Activated CD8-positive, alpha-beta memory T cell treated with anti-CD3 and anti-CD28 coated beads, Interleukin-2, amount 10 ng/mL, durations not matched to agents 7 days and 5 days (primary cell): ENCODE data around the gene BCHE. TPM values are rescaled to one million over a fixed set of nuclear protein-coding genes. Genes with fewer than 3 reads are reported as not detected.

Source experiments
- ATAC-seq: fragments of 150-1000 bp; cut with Tn5 transposase; one replicate; pipeline ENCODE4 v1.10.0; 2021; ENCODE audit warnings: moderate library complexity
- CTCF ChIA-PET: fragments of 350-600 bp; sonication (Branson Sonifier 250); formaldehyde crosslinking; loops from one replicate; lab custom pipeline; 2021; ENCODE audit warnings: antibody characterized with exemption; lab: Charles Lee
- DNase-seq: peaks from one replicate; pipeline ENCODE4 v3.0.0-alpha.2; 2020
- H3K27ac Mint-ChIP-seq: one replicate; pipeline ENCODE4 v1.8.0; 2021; ENCODE audit warnings: mild to moderate bottlenecking, mixed read lengths
- H3K27me3 Mint-ChIP-seq: one replicate; pipeline ENCODE4 v1.8.0; 2021; ENCODE audit warnings: mixed read lengths
- H3K36me3 Mint-ChIP-seq: one replicate; pipeline ENCODE4 v1.8.0; 2021; ENCODE audit warnings: mild to moderate bottlenecking, mixed read lengths
- H3K4me1 Mint-ChIP-seq: one replicate; pipeline ENCODE4 v1.8.0; 2021; ENCODE audit warnings: mixed read lengths
- H3K4me3 Mint-ChIP-seq: one replicate; pipeline ENCODE4 v1.8.0; 2021; ENCODE audit warnings: mild to moderate bottlenecking, moderate library complexity, mixed read lengths
- H3K9me3 Mint-ChIP-seq: one replicate; pipeline ENCODE4 v1.8.0; 2022; ENCODE audit warnings: low read depth, mixed read lengths
- total RNA-seq, 2 experiments: library from RNA; stranded (reverse); gene quantifications; one replicate each; pipeline ENCODE4 v1.2.3, GENCODE V29; 2021

BCHE gene
- total RNA-seq, 2 experiments from 2014 or later: not detected

DNA sequence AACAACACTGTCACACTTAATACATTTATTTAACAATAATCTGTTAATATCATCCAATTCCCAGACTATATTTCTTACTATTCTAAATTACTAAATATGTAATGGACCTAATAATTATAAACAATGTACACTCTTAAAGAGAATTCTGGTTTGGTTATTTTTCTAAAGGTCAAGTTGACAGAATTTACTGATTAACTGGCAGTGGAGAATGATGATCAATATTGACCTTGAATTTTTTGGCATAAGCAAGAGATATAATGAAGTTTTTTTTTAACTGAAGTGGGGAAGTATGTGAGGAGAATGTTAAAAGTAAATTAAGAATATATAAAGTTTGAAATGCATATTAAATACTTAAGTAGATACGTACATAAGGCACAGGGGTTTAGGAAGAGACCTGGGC is 33.8 kb downstream of the BCHE start:
- H3K27ac Mint-ChIP-seq: no peak overlapping the region
- no peaks in the 10 kb centered on the region for H3K27me3 Mint-ChIP-seq
- H3K9me3 Mint-ChIP-seq: peaks cover 6% of the 10 kb centered on the region
- no peak overlapping the region for H3K4me3 Mint-ChIP-seq
- H3K4me1 Mint-ChIP-seq: no peaks in the 10 kb centered on the region
- ATAC-seq: no peak
- CTCF ChIA-PET: no interaction called here
- no peak for DNase-seq
- H3K36me3 Mint-ChIP-seq: no peaks in the 10 kb centered on the region

GRCh38 chr3:165800970-165801369 is 36.3 kb downstream of the BCHE start:
- Mint-ChIP-seq H3K4me1 (no peaks in the 10 kb centered on the region), H3K27ac (no peak overlapping the region), H3K27me3 (no peaks in the 10 kb centered on the region), H3K36me3 (no peaks in the 10 kb centered on the region), H3K4me3 (no peak overlapping the region), H3K9me3 (peaks cover 6% of the 10 kb centered on the region)
- DNase-seq (no peak), ATAC-seq (no peak)
- CTCF ChIA-PET: no interaction called here

DNA sequence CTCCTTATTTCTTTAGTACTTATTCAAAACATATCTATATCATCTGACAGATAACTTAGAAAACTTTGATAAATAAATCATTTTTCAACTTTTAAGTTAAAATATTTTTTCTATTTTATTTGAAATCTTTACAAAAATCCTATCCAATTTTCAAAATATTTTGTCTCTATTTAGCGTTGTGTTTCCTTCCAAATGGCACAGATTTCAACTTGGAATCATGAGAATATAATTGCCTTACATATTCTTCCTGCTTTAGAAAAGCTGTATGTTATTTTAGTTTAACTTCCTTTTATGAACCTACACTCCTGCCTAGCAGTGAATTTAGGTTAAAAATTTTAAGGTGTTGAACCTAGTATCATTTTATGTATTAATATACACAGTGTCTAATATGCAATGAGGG is 38.2 kb downstream of the BCHE start:
- Mint-ChIP-seq H3K4me3 (no peak overlapping the region), H3K4me1 (no peaks in the 10 kb centered on the region), H3K27me3 (no peaks in the 10 kb centered on the region), H3K27ac (no peak overlapping the region), H3K9me3 (peaks cover 6% of the 10 kb centered on the region), H3K36me3 (no peaks in the 10 kb centered on the region)
- CTCF ChIA-PET: no interaction called here
- no peak for ATAC-seq
- DNase-seq: no peak

GRCh38 chr3:165797551-165797950 is 39.7 kb downstream of the BCHE start:
- H3K27ac Mint-ChIP-seq: no peak overlapping the region
- H3K27me3 Mint-ChIP-seq: no peaks in the 10 kb centered on the region

GRCh38 chr3:165796701-165797100 is 40.5 kb downstream of the BCHE start:
- H3K4me1 Mint-ChIP-seq: no peaks in the 10 kb centered on the region

More at GRCh38 chr3:165797551-165797950, 39.7 kb downstream of the BCHE start:
- no peak overlapping the region for H3K4me3 Mint-ChIP-seq
- CTCF ChIA-PET: no interaction called here
- H3K9me3 Mint-ChIP-seq: peaks cover 8% of the 10 kb centered on the region
- DNase-seq (no peak), ATAC-seq (no peak)
- H3K36me3 Mint-ChIP-seq: no peaks in the 10 kb centered on the region
- H3K4me1 Mint-ChIP-seq: no peaks in the 10 kb centered on the region

GRCh38 chr3:165788531-165788930 is 48.7 kb downstream of the BCHE start:
- no peak overlapping the region for H3K27ac Mint-ChIP-seq
- peaks cover 14% of the 10 kb centered on the region for H3K9me3 Mint-ChIP-seq
- DNase-seq: no peak
- CTCF ChIA-PET: no interaction called here
- H3K27me3 Mint-ChIP-seq: no peaks in the 10 kb centered on the region
- no peak overlapping the region for H3K4me3 Mint-ChIP-seq
- no peaks in the 10 kb centered on the region for H3K4me1 Mint-ChIP-seq
- ATAC-seq: no peak
- H3K36me3 Mint-ChIP-seq: no peaks in the 10 kb centered on the region

More at GRCh38 chr3:165796701-165797100, 40.5 kb downstream of the BCHE start:
- Mint-ChIP-seq H3K4me3 (no peak overlapping the region), H3K27me3 (no peaks in the 10 kb centered on the region), H3K36me3 (no peaks in the 10 kb centered on the region), H3K27ac (no peak overlapping the region), H3K9me3 (peaks cover 5% of the 10 kb centered on the region)
- DNase-seq: no peak
- CTCF ChIA-PET: no interaction called here
- no peak for ATAC-seq

GRCh38 chr3:165786013-165786412 is 51.2 kb downstream of the BCHE start:
- Mint-ChIP-seq H3K4me3 (no peak overlapping the region), H3K27ac (no peak overlapping the region), H3K36me3 (no peaks in the 10 kb centered on the region), H3K27me3 (no peaks in the 10 kb centered on the region), H3K9me3 (peaks cover 11% of the 10 kb centered on the region), H3K4me1 (no peaks in the 10 kb centered on the region)
- ATAC-seq: no peak
- no peak for DNase-seq
- CTCF ChIA-PET: no interaction called here

DNA sequence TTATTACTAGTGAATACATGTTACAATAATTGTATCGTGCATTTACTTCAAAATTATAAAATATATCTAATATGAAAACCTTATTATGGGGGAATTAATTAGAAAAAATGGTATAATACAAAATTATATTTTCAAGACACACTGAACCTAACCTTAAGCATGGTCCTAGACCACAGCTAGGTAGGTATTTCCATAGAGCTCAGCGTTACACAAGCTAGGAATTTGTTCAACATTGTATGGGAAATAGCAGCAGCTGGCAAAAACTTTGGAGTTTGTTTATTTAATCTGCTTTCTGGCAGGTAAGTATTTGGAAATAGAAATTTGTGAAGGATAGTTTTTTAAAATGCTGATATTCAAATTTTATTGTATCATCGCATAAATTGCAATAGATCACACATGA is 52.9 kb downstream of the BCHE start:
- Mint-ChIP-seq H3K4me1 (no peaks in the 10 kb centered on the region), H3K36me3 (no peaks in the 10 kb centered on the region), H3K4me3 (no peak overlapping the region), H3K27ac (no peak overlapping the region), H3K27me3 (no peaks in the 10 kb centered on the region), H3K9me3 (peaks cover 8% of the 10 kb centered on the region)
- CTCF ChIA-PET: no interaction called here
- no peak for ATAC-seq
- no peak for DNase-seq

DNA sequence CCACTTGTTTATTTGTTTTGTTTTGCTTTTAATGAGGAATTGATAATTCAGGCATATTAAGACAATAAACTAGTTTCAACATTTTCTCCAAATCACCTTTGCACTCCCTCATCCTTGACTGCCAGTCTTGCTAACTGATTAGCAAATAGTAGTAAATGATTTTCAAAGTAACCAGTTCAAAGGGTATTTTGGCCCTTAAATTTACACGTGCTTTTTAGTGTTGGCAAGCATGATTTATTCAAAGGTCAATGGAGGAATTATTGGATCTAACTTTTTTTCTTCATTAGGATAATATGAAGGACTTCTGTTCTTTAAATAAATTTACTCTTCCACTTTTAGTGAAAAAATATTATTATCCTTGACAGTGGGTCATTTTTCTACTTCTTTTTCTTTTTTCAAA is 53.8 kb downstream of the BCHE start:
- no peak overlapping the region for H3K27ac Mint-ChIP-seq
- no peak for ATAC-seq
- peaks cover 8% of the 10 kb centered on the region for H3K9me3 Mint-ChIP-seq
- no peak for DNase-seq
- no peaks in the 10 kb centered on the region for H3K36me3 Mint-ChIP-seq
- H3K4me1 Mint-ChIP-seq: no peaks in the 10 kb centered on the region
- H3K27me3 Mint-ChIP-seq: no peaks in the 10 kb centered on the region
- CTCF ChIA-PET: no interaction called here
- no peak overlapping the region for H3K4me3 Mint-ChIP-seq

GRCh38 chr3:165778891-165779290 is 58.3 kb downstream of the BCHE start:
- H3K36me3 Mint-ChIP-seq: no peaks in the 10 kb centered on the region
- ATAC-seq (no peak), DNase-seq (no peak)
- H3K4me3 Mint-ChIP-seq: no peak overlapping the region
- no peak overlapping the region for H3K27ac Mint-ChIP-seq
- peaks cover 6% of the 10 kb centered on the region for H3K9me3 Mint-ChIP-seq
- no peaks in the 10 kb centered on the region for H3K4me1 Mint-ChIP-seq
- CTCF ChIA-PET: no interaction called here
- no peaks in the 10 kb centered on the region for H3K27me3 Mint-ChIP-seq

DNA sequence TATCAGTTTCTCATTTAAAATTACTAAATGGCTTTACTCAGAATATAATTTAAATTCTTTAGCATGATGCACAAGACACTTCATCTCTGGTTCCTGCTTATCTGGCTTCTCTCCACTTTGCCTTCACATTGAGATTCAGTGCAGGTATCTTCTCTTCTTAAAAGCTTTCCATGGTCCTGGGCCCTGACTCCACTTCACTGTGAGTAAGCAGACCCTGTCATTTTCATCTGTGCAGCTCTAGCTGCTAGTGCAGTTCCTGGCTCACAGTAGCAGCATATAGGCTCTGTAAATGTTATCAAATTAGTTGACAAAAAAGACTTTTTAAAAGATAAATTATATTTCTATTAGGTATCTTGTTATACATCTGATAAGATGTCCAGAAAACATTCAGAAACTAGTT is 58.8 kb downstream of the BCHE start:
- Mint-ChIP-seq H3K27ac (no peak overlapping the region), H3K9me3 (peaks cover 6% of the 10 kb centered on the region), H3K27me3 (no peaks in the 10 kb centered on the region), H3K4me1 (no peaks in the 10 kb centered on the region), H3K36me3 (no peaks in the 10 kb centered on the region), H3K4me3 (no peak overlapping the region)
- DNase-seq: no peak
- CTCF ChIA-PET: no interaction called here
- ATAC-seq: no peak

DNA sequence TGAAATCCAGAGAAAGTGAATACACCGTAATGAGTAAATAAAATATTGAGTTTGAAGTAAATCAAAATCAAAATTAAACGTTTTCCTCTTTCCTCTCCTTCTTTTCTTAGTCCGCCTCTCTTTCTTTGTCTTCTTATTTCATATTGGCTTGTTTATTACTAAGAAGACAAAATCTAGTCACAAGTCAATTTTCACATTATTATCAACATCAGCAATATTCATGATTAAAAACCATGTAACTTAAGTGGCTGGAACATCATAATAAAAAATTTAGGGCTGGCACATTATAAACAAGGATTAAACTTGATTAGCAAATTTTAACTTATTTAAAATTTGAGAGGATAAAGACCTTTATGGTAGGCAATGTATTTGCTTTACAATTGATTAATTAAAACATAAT is 61.4 kb downstream of the BCHE start:
- Mint-ChIP-seq H3K27me3 (no peaks in the 10 kb centered on the region), H3K4me3 (no peak overlapping the region), H3K27ac (no peak overlapping the region), H3K9me3 (no peaks in the 10 kb centered on the region), H3K36me3 (no peaks in the 10 kb centered on the region), H3K4me1 (no peaks in the 10 kb centered on the region)
- ATAC-seq (no peak), DNase-seq (no peak)
- CTCF ChIA-PET: no interaction called here

GRCh38 chr3:165770781-165771180 is 66.4 kb downstream of the BCHE start:
- Mint-ChIP-seq H3K4me3 (no peak overlapping the region), H3K4me1 (no peaks in the 10 kb centered on the region), H3K27ac (no peak overlapping the region), H3K9me3 (peaks cover 6% of the 10 kb centered on the region), H3K27me3 (no peaks in the 10 kb centered on the region), H3K36me3 (no peaks in the 10 kb centered on the region)
- DNase-seq (no peak), ATAC-seq (no peak)
- CTCF ChIA-PET: no interaction called here

GRCh38 chr3:165768680-165769079 is 68.5 kb downstream of the BCHE start:
- no peak for ATAC-seq
- Mint-ChIP-seq H3K9me3 (peaks cover 9% of the 10 kb centered on the region), H3K27me3 (no peaks in the 10 kb centered on the region), H3K4me1 (no peaks in the 10 kb centered on the region), H3K4me3 (no peak overlapping the region), H3K36me3 (no peaks in the 10 kb centered on the region), H3K27ac (no peak overlapping the region)
- CTCF ChIA-PET: no interaction called here
- no peak for DNase-seq

DNA sequence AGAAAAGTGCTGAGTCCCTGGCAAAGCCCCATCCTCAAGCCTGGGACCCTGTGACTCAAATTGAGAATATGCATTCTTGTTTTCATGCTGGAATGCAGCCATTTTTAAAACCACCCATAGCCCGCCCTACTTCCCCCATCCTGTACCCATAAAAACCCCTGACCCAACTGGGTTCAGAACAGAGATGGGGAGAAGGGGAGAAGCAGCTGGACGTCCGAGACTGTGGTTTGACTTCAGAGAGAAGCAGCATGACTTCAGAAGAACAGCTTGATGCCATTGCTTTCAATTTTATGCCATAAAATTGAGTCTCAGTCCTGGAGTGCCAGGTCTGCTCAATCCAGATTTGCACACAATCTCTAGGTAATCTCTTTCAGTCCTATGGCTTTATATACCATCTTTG is 78.2 kb downstream of the BCHE start:
- Mint-ChIP-seq H3K4me3 (no peak overlapping the region), H3K9me3 (peaks cover 8% of the 10 kb centered on the region), H3K36me3 (no peaks in the 10 kb centered on the region), H3K4me1 (no peaks in the 10 kb centered on the region), H3K27ac (no peak overlapping the region), H3K27me3 (no peaks in the 10 kb centered on the region)
- CTCF ChIA-PET: no interaction called here
- DNase-seq (no peak), ATAC-seq (no peak)
